Fibroblast of pulmonary artery (primary cell): ENCODE measurements around the gene IL1RAPL1.

ENCODE experiments used
- DNase-seq: peaks from one replicate; pipeline ENCODE4 v3.0.0-alpha.2; 2010; ENCODE audit warnings: low read depth
- H3K4me3 ChIP-seq: replicated peaks from 2 replicates; pipeline ENCODE4 v1.5.1; 2011; ENCODE audit warnings: low read depth, mild to moderate bottlenecking, control low read depth, low read length, moderate library complexity
- TF ChIP-seq, protein P1 (sequence below): IDR thresholded peaks from 2 replicates; pipeline ENCODE4 v1.5.1; 2011; ENCODE audit warnings: mild to moderate bottlenecking, control low read depth, low read length, inconsistent platforms; ENCODE audit errors: missing control alignments

IL1RAPL1 gene

DNA sequence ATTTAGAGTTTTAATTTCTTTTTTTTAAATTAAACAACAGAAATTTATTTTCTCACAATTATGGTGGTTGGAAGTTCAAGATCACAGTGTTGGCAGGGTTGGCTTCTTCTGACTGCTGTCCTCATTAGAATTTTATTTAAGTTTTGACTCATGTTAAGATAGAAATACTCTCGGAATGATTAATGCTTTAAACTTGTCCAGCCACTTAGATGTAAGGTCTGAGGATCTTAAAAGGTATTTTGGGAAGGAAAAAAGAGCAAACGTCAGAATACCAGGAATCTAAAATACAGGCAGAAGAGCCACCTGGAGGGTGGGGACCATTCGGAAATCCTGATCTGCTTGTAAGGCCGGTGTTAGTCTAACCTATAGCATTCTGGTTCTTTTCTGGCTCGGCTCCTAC, 1205.1 kb downstream of the IL1RAPL1 start:
- TF ChIP-seq, protein P1, sequence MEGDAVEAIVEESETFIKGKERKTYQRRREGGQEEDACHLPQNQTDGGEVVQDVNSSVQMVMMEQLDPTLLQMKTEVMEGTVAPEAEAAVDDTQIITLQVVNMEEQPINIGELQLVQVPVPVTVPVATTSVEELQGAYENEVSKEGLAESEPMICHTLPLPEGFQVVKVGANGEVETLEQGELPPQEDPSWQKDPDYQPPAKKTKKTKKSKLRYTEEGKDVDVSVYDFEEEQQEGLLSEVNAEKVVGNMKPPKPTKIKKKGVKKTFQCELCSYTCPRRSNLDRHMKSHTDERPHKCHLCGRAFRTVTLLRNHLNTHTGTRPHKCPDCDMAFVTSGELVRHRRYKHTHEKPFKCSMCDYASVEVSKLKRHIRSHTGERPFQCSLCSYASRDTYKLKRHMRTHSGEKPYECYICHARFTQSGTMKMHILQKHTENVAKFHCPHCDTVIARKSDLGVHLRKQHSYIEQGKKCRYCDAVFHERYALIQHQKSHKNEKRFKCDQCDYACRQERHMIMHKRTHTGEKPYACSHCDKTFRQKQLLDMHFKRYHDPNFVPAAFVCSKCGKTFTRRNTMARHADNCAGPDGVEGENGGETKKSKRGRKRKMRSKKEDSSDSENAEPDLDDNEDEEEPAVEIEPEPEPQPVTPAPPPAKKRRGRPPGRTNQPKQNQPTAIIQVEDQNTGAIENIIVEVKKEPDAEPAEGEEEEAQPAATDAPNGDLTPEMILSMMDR = no peak
- DNase-seq = no peak
- no peak overlapping the region for H3K4me3 ChIP-seq

DNA sequence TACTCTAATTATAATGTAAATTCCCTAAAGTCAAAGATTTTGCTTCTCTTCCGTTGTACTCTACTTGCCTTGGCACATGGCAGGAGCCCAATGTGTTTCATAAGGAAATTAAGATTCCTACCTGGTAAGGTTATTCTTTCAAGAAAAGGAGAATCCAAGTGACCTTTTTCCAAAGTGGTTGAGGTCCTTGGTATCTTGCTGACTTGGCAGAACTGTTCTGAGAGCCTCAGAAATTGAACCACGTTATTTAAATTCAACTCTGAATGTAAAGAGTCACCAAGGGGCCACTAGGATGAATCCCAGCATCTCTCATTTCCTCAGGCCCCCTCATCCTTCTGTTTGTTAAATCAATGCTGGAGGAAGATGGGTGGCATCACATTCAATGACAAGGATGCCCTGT, 1209.9 kb downstream of the IL1RAPL1 start:
- TF ChIP-seq, protein P1 = no peak
- H3K4me3 ChIP-seq = no peak overlapping the region
- DNase-seq = no peak

DNA sequence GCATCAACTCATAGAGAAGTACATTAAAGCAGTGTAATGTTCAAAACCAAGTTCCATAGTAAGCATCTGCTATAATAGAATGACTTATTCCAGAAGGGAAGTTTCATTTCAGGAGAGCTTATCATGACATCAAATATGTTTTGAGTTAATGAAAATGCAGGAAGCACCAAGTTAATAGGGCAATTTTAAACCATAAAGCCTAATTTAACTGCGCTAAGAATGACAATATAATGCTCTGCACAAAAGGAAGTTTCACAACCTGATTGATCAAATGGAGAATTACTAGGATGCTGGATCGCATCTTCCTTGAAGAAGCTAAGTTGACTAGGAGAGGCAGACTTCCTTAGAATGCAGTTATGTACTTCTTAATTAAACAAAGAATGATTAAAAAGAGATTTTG, 1211.2 kb downstream of the IL1RAPL1 start:
- TF ChIP-seq, protein P1 = no peak
- H3K4me3 ChIP-seq = no peak overlapping the region
- no peak for DNase-seq

DNA sequence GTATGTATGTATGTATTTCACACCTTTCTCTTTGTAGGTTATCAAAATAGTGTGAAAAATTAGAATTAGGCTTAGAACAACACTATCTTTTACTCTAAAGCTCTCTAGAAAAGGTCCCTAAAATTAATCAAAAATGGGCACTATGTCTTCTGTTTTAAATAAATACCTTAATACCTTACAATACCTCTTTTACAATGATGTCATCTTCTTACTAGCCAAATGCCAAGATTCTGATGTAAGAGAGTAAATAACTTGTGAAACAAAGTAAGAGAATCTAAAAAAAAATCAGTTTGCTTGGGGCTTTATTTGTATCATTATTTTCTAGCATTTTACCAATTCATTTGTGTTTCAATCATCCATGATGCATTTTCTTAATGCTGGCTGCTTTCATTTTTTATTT, 1225.9 kb downstream of the IL1RAPL1 start:
- no peak overlapping the region for H3K4me3 ChIP-seq
- TF ChIP-seq, protein P1 = no peak
- DNase-seq = no peak

DNA sequence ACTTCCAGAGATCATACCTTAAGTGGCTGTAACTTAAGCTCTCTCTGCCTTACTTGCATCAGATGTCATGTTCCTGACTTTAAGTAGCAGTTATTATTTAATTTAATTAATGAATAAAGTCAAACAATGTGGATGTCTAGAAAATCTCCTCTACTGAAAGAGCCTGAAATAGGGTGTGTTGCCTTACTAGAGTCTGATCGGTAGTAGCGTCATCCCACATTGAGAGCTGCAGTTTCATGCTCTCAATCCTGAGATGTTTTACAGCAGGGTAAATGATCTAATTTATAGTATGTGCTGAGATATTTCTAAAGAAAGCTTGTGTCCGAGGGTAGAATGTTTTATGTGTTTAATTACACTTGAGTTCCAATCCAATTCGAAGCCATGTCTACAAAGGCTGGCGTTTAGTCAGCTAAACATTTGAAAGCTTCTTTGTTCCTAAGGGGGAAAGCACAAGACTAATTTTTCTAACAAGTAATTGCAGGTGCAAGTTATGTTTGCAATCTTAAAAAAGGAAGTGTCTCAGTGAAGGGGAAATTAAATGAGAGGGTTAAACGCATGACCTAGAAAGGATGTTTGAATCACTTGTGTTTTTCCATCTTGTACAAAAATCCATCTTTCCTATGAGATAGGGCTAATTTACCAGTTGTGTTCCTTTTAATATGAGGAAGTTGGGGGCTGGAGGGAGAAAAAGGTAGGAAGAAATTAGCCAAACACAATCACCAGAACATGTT, 1237.1 kb downstream of the IL1RAPL1 start:
- TF ChIP-seq, protein P1 = no peak

DNA sequence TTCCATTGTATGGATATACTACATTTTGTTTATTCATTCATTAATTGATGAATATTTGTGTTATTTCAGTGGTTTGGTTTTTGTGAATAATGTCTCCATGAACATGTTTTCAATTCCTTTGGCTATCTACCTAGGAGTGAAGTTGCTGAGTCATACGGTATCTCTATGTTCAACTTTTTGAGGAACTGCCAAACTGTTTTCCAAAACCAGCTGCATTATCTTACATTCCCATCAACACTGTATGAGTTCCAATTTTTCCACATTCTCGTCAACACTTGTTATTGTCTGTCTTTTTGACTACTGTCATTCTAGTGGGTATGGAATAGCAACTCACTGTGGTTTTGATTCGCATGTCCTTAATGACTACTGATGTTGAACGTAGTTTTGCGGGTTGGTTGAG, 1239.5 kb downstream of the IL1RAPL1 start:
- no peak overlapping the region for H3K4me3 ChIP-seq
- TF ChIP-seq, protein P1 = no peak
- DNase-seq = no peak

More for the DNA sequence above, 1237.1 kb downstream of the IL1RAPL1 start:
- H3K4me3 ChIP-seq = no peak overlapping the region
- DNase-seq = no peak

DNA sequence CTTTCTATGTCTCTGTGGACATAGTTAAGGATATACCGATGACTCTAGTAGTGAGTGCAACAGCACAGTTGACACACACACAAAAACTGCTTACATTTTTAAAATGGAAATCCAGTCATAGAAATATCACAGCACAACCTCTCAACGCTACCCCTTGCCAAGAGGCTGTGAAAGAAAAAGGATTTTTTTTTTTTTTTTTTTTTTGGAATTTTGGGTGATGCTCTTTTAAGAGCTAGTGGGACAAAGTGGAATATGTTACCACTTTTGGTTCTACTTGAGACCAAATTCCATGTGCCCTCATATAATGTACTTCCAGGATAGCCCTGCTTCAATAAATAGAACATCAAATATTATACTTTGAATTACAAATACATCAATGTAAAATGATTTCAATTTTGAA, 1247.1 kb downstream of the IL1RAPL1 start:
- no peak overlapping the region for H3K4me3 ChIP-seq
- no peak for DNase-seq
- TF ChIP-seq, protein P1 = no peak
